HTERT RPE-1 (cell line): ENCODE results near the gene IFTAP.
"Not testable (repeated sequence)": the region's sequence is repeated elsewhere in the genome, so short reads cannot be mapped to it uniquely, and the experiment has no call there.

Experiments
- in situ Hi-C: fragments of 300-500 bp; cut with MboI; formaldehyde crosslinking; loops from 4 replicates; pipeline ENCODE4 v1.14.3; 2020; ENCODE audit warnings: low sequenced_read_pairs

Gene IFTAP

GRCh38 chr11:36594316-36594989, at the start of gene IFTAP:
IFTAP (plus strand) TSS chr11:36594502; CDS start chr11:36610104, 15,602 bp downstream.
- in situ Hi-C loops = no loop called here

- in situ Hi-C loops = no loop called here
These were observed 43.8 kb upstream of the IFTAP start for GRCh38 chr11:36550385-36551115.

- in situ Hi-C loops = not testable (repeated sequence)
These were observed 36.9 kb upstream of the IFTAP start for GRCh38 chr11:36557390-36557789.

GRCh38 chr11:36557991-36558390, 36.3 kb upstream of the IFTAP start:
- in situ Hi-C loops = no loop called here

GRCh38 chr11:36558571-36559413, 35.5 kb upstream of the IFTAP start:
- in situ Hi-C loops = no loop called here

GRCh38 chr11:36564376-36565030, 29.8 kb upstream of the IFTAP start:
- in situ Hi-C loops = no loop called here

GRCh38 chr11:36565031-36565610, 29.2 kb upstream of the IFTAP start:
- in situ Hi-C loops = no loop called here

GRCh38 chr11:36566407-36567053, 27.8 kb upstream of the IFTAP start:
- in situ Hi-C loops = no loop called here

GRCh38 chr11:36567694-36568093, 26.6 kb upstream of the IFTAP start, which contains the start of gene RAG1:
RAG1 (plus strand) TSS chr11:36568007; CDS start chr11:36573305, 5,298 bp downstream.
- in situ Hi-C loops = no loop called here

- in situ Hi-C loops = no loop called here
These were observed 25.2 kb upstream of the IFTAP start for GRCh38 chr11:36569095-36569494.

- in situ Hi-C loops = no loop called here
These were observed 19.8 kb upstream of the IFTAP start for GRCh38 chr11:36574486-36574885.

- in situ Hi-C loops = no loop called here
These were observed 16.9 kb upstream of the IFTAP start for GRCh38 chr11:36577373-36577772.

GRCh38 chr11:36577859-36578258, 16.4 kb upstream of the IFTAP start:
- in situ Hi-C loops = no loop called here

- in situ Hi-C loops = no loop called here
These were observed 15.8 kb upstream of the IFTAP start for GRCh38 chr11:36578458-36578857.

- in situ Hi-C loops = no loop called here
These were observed 12.8 kb upstream of the IFTAP start for GRCh38 chr11:36581536-36581935.

GRCh38 chr11:36583667-36584066, 10.6 kb upstream of the IFTAP start:
- in situ Hi-C loops = no loop called here

- in situ Hi-C loops = no loop called here
These were observed 7.8 kb upstream of the IFTAP start for GRCh38 chr11:36586543-36586942.

- in situ Hi-C loops = no loop called here
These were observed 6.2 kb upstream of the IFTAP start for GRCh38 chr11:36588099-36588498.

GRCh38 chr11:36590513-36590912, 3.8 kb upstream of the IFTAP start:
- in situ Hi-C loops = no loop called here

- in situ Hi-C loops = no loop called here
These were observed 2.9 kb upstream of the IFTAP start for GRCh38 chr11:36591433-36591832.
